Esophagus muscularis mucosa (tissue), 4 donors: ENCODE measurements around the gene RHOG. TPM values are rescaled to one million over a fixed set of nuclear protein-coding genes. Genes with fewer than 3 reads are reported as not detected.

ENCODE experiments used
- DNase-seq: peaks from one replicate; pipeline ENCODE4 v3.0.0-alpha.2; 2017; ENCODE audit errors: extremely low spot score
- H3K27ac ChIP-seq, 4 donors: fragments of 200-600 bp; sonication (generic); replicated peaks in 1 of 4; 1 replicate in 3 of 4; 2 replicates in 1 of 4; pipeline ENCODE4 v1.5.1; 2016 to 2019; ENCODE audit warnings: mild to moderate bottlenecking in 1 of 4
- H3K27me3 ChIP-seq, 4 donors: fragments of 200-600 bp; sonication (generic); one replicate each; pipeline versions ENCODE4 v1.5.1 to v1.6.0; 2016 to 2019
- H3K36me3 ChIP-seq, 4 donors: fragments of 200-600 bp; sonication (generic); one replicate each; pipeline ENCODE4 v1.5.1; 2016 to 2019
- H3K4me1 ChIP-seq, 4 donors: fragments of 200-600 bp; sonication (generic); one replicate each; pipeline ENCODE4 v1.5.1; 2016 to 2019
- H3K4me3 ChIP-seq, 4 donors: fragments of 200-600 bp; sonication (generic); 1 replicate in 2 of 4; 2 replicates in 2 of 4; pipeline ENCODE4 v1.5.1; 2016 to 2019; ENCODE audit warnings: mild to moderate bottlenecking in 4 of 4, moderate library complexity in 1 of 4
- H3K9me3 ChIP-seq, 4 donors: fragments of 200-600 bp; sonication (generic); 1 replicate in 3 of 4; 2 replicates in 1 of 4; pipeline ENCODE4 v1.5.1; 2016 to 2019
- CTCF ChIP-seq, 3 experiments: fragments of 200-600 bp in 2 of 3; fragments of 450-650 bp in 1 of 3; sonication (generic) in 2 of 3; IDR thresholded peaks; one replicate each; pipeline ENCODE4 v1.5.1; 2017 to 2019; ENCODE audit warnings: antibody characterized with exemption in 3 of 3, mild to moderate bottlenecking in 2 of 3, moderate library complexity in 1 of 3
- EP300 ChIP-seq: sonication (generic); formaldehyde crosslinking; IDR thresholded peaks from one replicate; pipeline ENCODE4 v1.6.1; 2017; ENCODE audit warnings: antibody characterized with exemption
- POLR2A ChIP-seq: fragments of 450-650 bp; IDR thresholded peaks from one replicate; pipeline ENCODE4 v1.6.1; 2017; ENCODE audit warnings: antibody characterized with exemption, moderate library complexity, mild to moderate bottlenecking, low read depth
- POLR2AphosphoS5 ChIP-seq, 2 donors: sonication (generic); formaldehyde crosslinking; IDR thresholded peaks; one replicate each; pipeline ENCODE4 v1.6.1; 2017; ENCODE audit warnings: antibody characterized with exemption in 2 of 2
- WGBS: methylation state at CpG from one replicate; pipeline ENCODE4 v1.1.5; 2018; 5-methylcytosine and 5-hydroxymethylcytosine counted together
- intact Hi-C: fragments of 100-400 bp; cut with DNase I; formaldehyde crosslinking; loops from one replicate; pipeline ENCODE4 v1.15.1; 2023
- total RNA-seq, 4 donors: library from RNA; depleted of rRNA; stranded (reverse); fragments of >200 nt; gene quantifications; one replicate each; pipeline versions ENCODE4 v1.1.0 to v1.2.1, GENCODE V29; 2016

The RHOG gene
- total RNA-seq, 4 donors from 2014 or later: 53.6 to 75.5 (median 59.4) TPM

GRCh38 chr11:3882655-3883054 is 41.9 kb upstream of the RHOG start:
- Histone ChIP-seq H3K4me1 (peaks cover 17 to 46% (median 32%) of the 10 kb centered on the region in 4 donors), H3K4me3 (no peak overlapping the region), H3K9me3 (no peaks in the 10 kb centered on the region), H3K27me3 (no peaks in the 10 kb centered on the region), H3K36me3 (no peaks in the 10 kb centered on the region), H3K27ac (no peak overlapping the region)
- DNase-seq: no peak
- intact Hi-C loops: no loop called here
- TF ChIP-seq POLR2A: no peak
- TF ChIP-seq CTCF (IDR thresholded peaks at IDR 0.05): no peak
- no peak for TF ChIP-seq POLR2AphosphoS5 (IDR thresholded peaks at IDR 0.05)
- TF ChIP-seq EP300: no peak

- Histone ChIP-seq H3K4me3 (no peak overlapping the region), H3K4me1 (peaks cover 20 to 54% (median 48%) of the 10 kb centered on the region in 4 donors), H3K27me3 (no peaks in the 10 kb centered on the region), H3K36me3 (no peaks in the 10 kb centered on the region), H3K9me3 (no peaks in the 10 kb centered on the region), H3K27ac (peak overlapping the region in 3 of 4 donors; percentile 42 to 48 (median 43))
- WGBS: 49% methylated on average over 3 of the region's 3 CpGs
- DNase-seq: no peak
- no peak for TF ChIP-seq CTCF (IDR thresholded peaks at IDR 0.05)
- no peak for TF ChIP-seq POLR2A
- TF ChIP-seq POLR2AphosphoS5 (IDR thresholded peaks at IDR 0.05): no peak
- TF ChIP-seq EP300: no peak
- intact Hi-C loops: no loop called here
Measured at GRCh38 chr11:3880724-3881123, 40.0 kb upstream of the RHOG start.

GRCh38 chr11:3879967-3880542 is 39.3 kb upstream of the RHOG start:
- Histone ChIP-seq H3K9me3 (no peaks in the 10 kb centered on the region), H3K4me1 (peaks cover 20 to 59% (median 54%) of the 10 kb centered on the region in 4 donors), H3K27ac (peak overlapping the region; percentile 40 to 48 (median 42)), H3K36me3 (no peaks in the 10 kb centered on the region), H3K4me3 (no peak overlapping the region), H3K27me3 (no peaks in the 10 kb centered on the region)
- WGBS: 74% methylated on average over 2 of the region's 2 CpGs
- intact Hi-C loops: no loop called here
- no peak for TF ChIP-seq POLR2A
- no peak for TF ChIP-seq EP300
- TF ChIP-seq CTCF (IDR thresholded peaks at IDR 0.05): no peak
- TF ChIP-seq POLR2AphosphoS5 (IDR thresholded peaks at IDR 0.05): no peak
- DNase-seq: no peak

GRCh38 chr11:3879216-3879966 is 38.6 kb upstream of the RHOG start:
- intact Hi-C loops: no loop called here
- TF ChIP-seq POLR2A (no peak), POLR2AphosphoS5 (IDR thresholded peaks at IDR 0.05) (no peak), CTCF (IDR thresholded peaks at IDR 0.05) (no peak), EP300 (no peak)

More at GRCh38 chr11:3879216-3879966, 38.6 kb upstream of the RHOG start:
- 58% methylated on average over 3 of the region's 4 CpGs for WGBS
- DNase-seq: no peak
- peaks cover 20 to 64% (median 59%) of the 10 kb centered on the region in 4 donors for H3K4me1 ChIP-seq
- H3K4me3 ChIP-seq: no peak overlapping the region
- no peaks in the 10 kb centered on the region for H3K9me3 ChIP-seq
- H3K27ac ChIP-seq: peak overlapping the region in 3 of 4 donors; percentile 40 to 48 (median 42)
- H3K36me3 ChIP-seq: no peaks in the 10 kb centered on the region
- no peaks in the 10 kb centered on the region for H3K27me3 ChIP-seq
